GM23338 (cell line): ENCODE data around the gene CPNE7. TPM values are rescaled to one million over a fixed set of nuclear protein-coding genes. Genes with fewer than 3 reads are reported as not detected.
A peak's percentile ranks its signal among the peaks of the same experiment; 100 is the strongest.

Experiments used
- ATAC-seq: fragments of 200-7000 bp; cut with Tn5 transposase; 3 replicates; pipeline ENCODE4 v1.9.1; 2020
- DNase-seq: peaks from one replicate; pipeline ENCODE4 v3.0.0-alpha.2; 2015; ENCODE audit warnings: low spot score
- H2AFZ ChIP-seq: fragments of 200-600 bp; sonication (generic); 2 replicates; pipeline ENCODE4 v1.8.0; 2016; ENCODE audit warnings: antibody characterized with exemption, mild to moderate bottlenecking, moderate library complexity
- H3F3A ChIP-seq: fragments of 200-600 bp; sonication (generic); replicated peaks from 2 replicates; pipeline ENCODE4 v1.8.0; 2017; ENCODE audit warnings: antibody characterized with exemption, mixed run types, low read depth
- H3K27ac ChIP-seq: fragments of 200-600 bp; sonication (generic); 2 replicates; pipeline ENCODE4 v1.6.1; 2016; ENCODE audit warnings: low read depth
- H3K27me3 ChIP-seq: fragments of 200-600 bp; sonication (generic); 2 replicates; pipeline ENCODE4 v1.8.0; 2016; ENCODE audit warnings: mild to moderate bottlenecking, mixed run types, moderate library complexity; ENCODE audit not compliant: insufficient read depth
- H3K36me3 ChIP-seq: fragments of 200-600 bp; sonication (generic); 2 replicates; pipeline ENCODE4 v1.8.0; 2016; ENCODE audit warnings: mild to moderate bottlenecking; ENCODE audit not compliant: insufficient read depth
- H3K4me1 ChIP-seq: fragments of 200-600 bp; sonication (generic); 2 replicates; pipeline ENCODE4 v1.8.0; 2016; ENCODE audit warnings: mild to moderate bottlenecking, moderate library complexity; ENCODE audit not compliant: insufficient read depth
- H3K4me2 ChIP-seq: fragments of 200-600 bp; sonication (generic); 2 replicates; pipeline ENCODE4 v1.7.1; 2017; ENCODE audit warnings: mixed run types
- H3K4me3 ChIP-seq: fragments of 200-600 bp; sonication (generic); 2 replicates; pipeline ENCODE4 v1.6.1; 2016; ENCODE audit warnings: mixed run types
- H3K79me2 ChIP-seq: fragments of 200-600 bp; sonication (generic); replicated peaks from 2 replicates; pipeline ENCODE4 v1.8.0; 2017; ENCODE audit warnings: mild to moderate bottlenecking; ENCODE audit not compliant: insufficient read depth
- H3K9me2 ChIP-seq: fragments of 200-600 bp; sonication (generic); 2 replicates; pipeline ENCODE4 v1.8.0; 2017; ENCODE audit not compliant: insufficient read depth
- H4K20me1 ChIP-seq: fragments of 200-600 bp; sonication (generic); replicated peaks from 2 replicates; pipeline ENCODE4 v1.8.0; 2017; ENCODE audit warnings: mild to moderate bottlenecking; ENCODE audit not compliant: insufficient read depth
- H3K27ac Mint-ChIP-seq: 2 replicates; pipeline ENCODE4 v1.8.0; 2020; ENCODE audit warnings: inconsistent platforms, mild to moderate bottlenecking, moderate library complexity, mixed read lengths
- H3K27me3 Mint-ChIP-seq: 3 replicates; pipeline ENCODE4 v1.8.0; 2022; ENCODE audit warnings: low read depth, mild to moderate bottlenecking, moderate library complexity, mixed read lengths, inconsistent platforms; ENCODE audit not compliant: insufficient read depth, poor library complexity
- H3K36me3 Mint-ChIP-seq: 3 replicates; pipeline ENCODE4 v1.8.0; 2021; ENCODE audit warnings: low read depth, mild to moderate bottlenecking, inconsistent platforms, moderate library complexity, mixed read lengths
- H3K4me1 Mint-ChIP-seq: 3 replicates; pipeline ENCODE4 v1.8.0; 2020; ENCODE audit warnings: mild to moderate bottlenecking, inconsistent platforms, mixed read lengths
- H3K4me3 Mint-ChIP-seq: 3 replicates; pipeline ENCODE4 v1.8.0; 2021; ENCODE audit warnings: moderate library complexity, mild to moderate bottlenecking, inconsistent platforms, mixed read lengths
- H3K9me3 Mint-ChIP-seq: 3 replicates; pipeline ENCODE4 v1.8.0; 2020; ENCODE audit warnings: moderate library complexity, mild to moderate bottlenecking, inconsistent platforms, mixed read lengths
- CREB1 ChIP-seq: fragments of 250-450 bp; sonication (Bioruptor Pico); IDR thresholded peaks from 2 replicates; pipeline ENCODE4 v1.5.0; 2020; ENCODE audit warnings: low read depth, mild to moderate bottlenecking, moderate library complexity
- CTCF ChIP-seq, 2 experiments: fragments of 200-600 bp in 1 of 2; sonication (generic) in 1 of 2; conservative IDR thresholded peaks; 2 replicates each; pipeline versions ENCODE4 v1.5.1 to v1.6.1; 2016 to 2017; ENCODE audit warnings: antibody characterized with exemption in 2 of 2, low read depth in 2 of 2, mild to moderate bottlenecking in 2 of 2, moderate library complexity in 1 of 2
- ETS1 ChIP-seq: IDR thresholded peaks from 2 replicates; pipeline ENCODE4 v1.6.1; 2016; ENCODE audit warnings: antibody characterized with exemption
- EZH2 ChIP-seq: fragments of 200-600 bp; sonication (generic); IDR thresholded peaks from one replicate; pipeline ENCODE4 v1.8.0; 2017; ENCODE audit warnings: antibody characterized with exemption, mild to moderate bottlenecking, low read depth; ENCODE audit not compliant: unreplicated experiment
- EZH2phosphoT487 ChIP-seq: fragments of 200-600 bp; sonication (generic); IDR thresholded peaks from one replicate; pipeline ENCODE4 v1.8.1; 2018; ENCODE audit warnings: antibody characterized with exemption; ENCODE audit not compliant: unreplicated experiment
- JUNB ChIP-seq: IDR thresholded peaks from one replicate; pipeline ENCODE4 v1.6.1; 2016; ENCODE audit warnings: antibody characterized with exemption; ENCODE audit not compliant: unreplicated experiment
- NANOG ChIP-seq: IDR thresholded peaks from 2 replicates; pipeline ENCODE4 v1.6.1; 2016; ENCODE audit warnings: antibody characterized with exemption, borderline replicate concordance
- POLR2AphosphoS5 ChIP-seq: IDR thresholded peaks from 2 replicates; pipeline ENCODE4 v1.6.1; 2016; ENCODE audit warnings: antibody characterized with exemption, low read depth
- STAT1 ChIP-seq: IDR thresholded peaks from one replicate; pipeline ENCODE4 v1.6.1; 2016; ENCODE audit warnings: antibody characterized with exemption; ENCODE audit not compliant: unreplicated experiment
- ZNF114 ChIP-seq: fragments of 250-450 bp; sonication (Bioruptor Pico); IDR thresholded peaks from 2 replicates; pipeline ENCODE4 v1.5.0; 2020; ENCODE audit warnings: mild to moderate bottlenecking, moderate library complexity
- ZNF331 ChIP-seq: fragments of 250-450 bp; sonication (Bioruptor Pico); IDR thresholded peaks from 2 replicates; pipeline ENCODE4 v1.5.0; 2020; ENCODE audit warnings: low read depth, mild to moderate bottlenecking, moderate library complexity
- polyA plus RNA-seq: library from polyadenylated mRNA; unstranded; fragments of >200 nt; fragmentation: Nextera tagmentation; extraction: Ambion mirVana; gene quantifications from 2 replicates; pipeline ENCODE4 v1.2.1, GENCODE V29; 2016
- total RNA-seq: library from RNA; depleted of rRNA; stranded (reverse); fragments of >200 nt; shearing (Covaris generic); gene quantifications from 2 replicates; pipeline ENCODE4 v1.2.3, GENCODE V29; 2014
- TF ChIP-seq, protein P1 (sequence below): IDR thresholded peaks from one replicate; pipeline ENCODE4 v1.6.1; 2018; ENCODE audit warnings: antibody characterized with exemption; ENCODE audit not compliant: unreplicated experiment
- TF ChIP-seq, protein P2 (sequence below): fragments of 250-450 bp; sonication (Bioruptor Pico); IDR thresholded peaks from 2 replicates; pipeline ENCODE4 v1.5.0; 2020; ENCODE audit warnings: mild to moderate bottlenecking, moderate library complexity

CPNE7 gene
- total and polyA plus RNA-seq, 2 experiments from 2014 or later: 11.2 to 15.7 TPM

GRCh38 chr16:89623511-89624261 lies 48.1 kb downstream of the CPNE7 start:
- H3K4me1 Mint-ChIP-seq: peaks cover 21% of the 10 kb centered on the region

More at GRCh38 chr16:89623511-89624261, 48.1 kb downstream of the CPNE7 start:
- TF ChIP-seq CTCF (conservative IDR thresholded peaks at IDR 0.05; ENCODE audit: low read depth in 2 of 2) (no peak), ETS1 (no peak), EZH2 (no peak), EZH2phosphoT487 (no peak), ZNF114 (CRISPR knock-in tag) (no peak), JUNB (no peak), STAT1 (no peak), POLR2AphosphoS5 (no peak), CREB1 (CRISPR knock-in tag) (no peak), ZNF331 (CRISPR knock-in tag) (no peak), NANOG (no peak)
- TF ChIP-seq, protein P1, sequence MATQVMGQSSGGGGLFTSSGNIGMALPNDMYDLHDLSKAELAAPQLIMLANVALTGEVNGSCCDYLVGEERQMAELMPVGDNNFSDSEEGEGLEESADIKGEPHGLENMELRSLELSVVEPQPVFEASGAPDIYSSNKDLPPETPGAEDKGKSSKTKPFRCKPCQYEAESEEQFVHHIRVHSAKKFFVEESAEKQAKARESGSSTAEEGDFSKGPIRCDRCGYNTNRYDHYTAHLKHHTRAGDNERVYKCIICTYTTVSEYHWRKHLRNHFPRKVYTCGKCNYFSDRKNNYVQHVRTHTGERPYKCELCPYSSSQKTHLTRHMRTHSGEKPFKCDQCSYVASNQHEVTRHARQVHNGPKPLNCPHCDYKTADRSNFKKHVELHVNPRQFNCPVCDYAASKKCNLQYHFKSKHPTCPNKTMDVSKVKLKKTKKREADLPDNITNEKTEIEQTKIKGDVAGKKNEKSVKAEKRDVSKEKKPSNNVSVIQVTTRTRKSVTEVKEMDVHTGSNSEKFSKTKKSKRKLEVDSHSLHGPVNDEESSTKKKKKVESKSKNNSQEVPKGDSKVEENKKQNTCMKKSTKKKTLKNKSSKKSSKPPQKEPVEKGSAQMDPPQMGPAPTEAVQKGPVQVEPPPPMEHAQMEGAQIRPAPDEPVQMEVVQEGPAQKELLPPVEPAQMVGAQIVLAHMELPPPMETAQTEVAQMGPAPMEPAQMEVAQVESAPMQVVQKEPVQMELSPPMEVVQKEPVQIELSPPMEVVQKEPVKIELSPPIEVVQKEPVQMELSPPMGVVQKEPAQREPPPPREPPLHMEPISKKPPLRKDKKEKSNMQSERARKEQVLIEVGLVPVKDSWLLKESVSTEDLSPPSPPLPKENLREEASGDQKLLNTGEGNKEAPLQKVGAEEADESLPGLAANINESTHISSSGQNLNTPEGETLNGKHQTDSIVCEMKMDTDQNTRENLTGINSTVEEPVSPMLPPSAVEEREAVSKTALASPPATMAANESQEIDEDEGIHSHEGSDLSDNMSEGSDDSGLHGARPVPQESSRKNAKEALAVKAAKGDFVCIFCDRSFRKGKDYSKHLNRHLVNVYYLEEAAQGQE: no peak
- TF ChIP-seq, protein P2, sequence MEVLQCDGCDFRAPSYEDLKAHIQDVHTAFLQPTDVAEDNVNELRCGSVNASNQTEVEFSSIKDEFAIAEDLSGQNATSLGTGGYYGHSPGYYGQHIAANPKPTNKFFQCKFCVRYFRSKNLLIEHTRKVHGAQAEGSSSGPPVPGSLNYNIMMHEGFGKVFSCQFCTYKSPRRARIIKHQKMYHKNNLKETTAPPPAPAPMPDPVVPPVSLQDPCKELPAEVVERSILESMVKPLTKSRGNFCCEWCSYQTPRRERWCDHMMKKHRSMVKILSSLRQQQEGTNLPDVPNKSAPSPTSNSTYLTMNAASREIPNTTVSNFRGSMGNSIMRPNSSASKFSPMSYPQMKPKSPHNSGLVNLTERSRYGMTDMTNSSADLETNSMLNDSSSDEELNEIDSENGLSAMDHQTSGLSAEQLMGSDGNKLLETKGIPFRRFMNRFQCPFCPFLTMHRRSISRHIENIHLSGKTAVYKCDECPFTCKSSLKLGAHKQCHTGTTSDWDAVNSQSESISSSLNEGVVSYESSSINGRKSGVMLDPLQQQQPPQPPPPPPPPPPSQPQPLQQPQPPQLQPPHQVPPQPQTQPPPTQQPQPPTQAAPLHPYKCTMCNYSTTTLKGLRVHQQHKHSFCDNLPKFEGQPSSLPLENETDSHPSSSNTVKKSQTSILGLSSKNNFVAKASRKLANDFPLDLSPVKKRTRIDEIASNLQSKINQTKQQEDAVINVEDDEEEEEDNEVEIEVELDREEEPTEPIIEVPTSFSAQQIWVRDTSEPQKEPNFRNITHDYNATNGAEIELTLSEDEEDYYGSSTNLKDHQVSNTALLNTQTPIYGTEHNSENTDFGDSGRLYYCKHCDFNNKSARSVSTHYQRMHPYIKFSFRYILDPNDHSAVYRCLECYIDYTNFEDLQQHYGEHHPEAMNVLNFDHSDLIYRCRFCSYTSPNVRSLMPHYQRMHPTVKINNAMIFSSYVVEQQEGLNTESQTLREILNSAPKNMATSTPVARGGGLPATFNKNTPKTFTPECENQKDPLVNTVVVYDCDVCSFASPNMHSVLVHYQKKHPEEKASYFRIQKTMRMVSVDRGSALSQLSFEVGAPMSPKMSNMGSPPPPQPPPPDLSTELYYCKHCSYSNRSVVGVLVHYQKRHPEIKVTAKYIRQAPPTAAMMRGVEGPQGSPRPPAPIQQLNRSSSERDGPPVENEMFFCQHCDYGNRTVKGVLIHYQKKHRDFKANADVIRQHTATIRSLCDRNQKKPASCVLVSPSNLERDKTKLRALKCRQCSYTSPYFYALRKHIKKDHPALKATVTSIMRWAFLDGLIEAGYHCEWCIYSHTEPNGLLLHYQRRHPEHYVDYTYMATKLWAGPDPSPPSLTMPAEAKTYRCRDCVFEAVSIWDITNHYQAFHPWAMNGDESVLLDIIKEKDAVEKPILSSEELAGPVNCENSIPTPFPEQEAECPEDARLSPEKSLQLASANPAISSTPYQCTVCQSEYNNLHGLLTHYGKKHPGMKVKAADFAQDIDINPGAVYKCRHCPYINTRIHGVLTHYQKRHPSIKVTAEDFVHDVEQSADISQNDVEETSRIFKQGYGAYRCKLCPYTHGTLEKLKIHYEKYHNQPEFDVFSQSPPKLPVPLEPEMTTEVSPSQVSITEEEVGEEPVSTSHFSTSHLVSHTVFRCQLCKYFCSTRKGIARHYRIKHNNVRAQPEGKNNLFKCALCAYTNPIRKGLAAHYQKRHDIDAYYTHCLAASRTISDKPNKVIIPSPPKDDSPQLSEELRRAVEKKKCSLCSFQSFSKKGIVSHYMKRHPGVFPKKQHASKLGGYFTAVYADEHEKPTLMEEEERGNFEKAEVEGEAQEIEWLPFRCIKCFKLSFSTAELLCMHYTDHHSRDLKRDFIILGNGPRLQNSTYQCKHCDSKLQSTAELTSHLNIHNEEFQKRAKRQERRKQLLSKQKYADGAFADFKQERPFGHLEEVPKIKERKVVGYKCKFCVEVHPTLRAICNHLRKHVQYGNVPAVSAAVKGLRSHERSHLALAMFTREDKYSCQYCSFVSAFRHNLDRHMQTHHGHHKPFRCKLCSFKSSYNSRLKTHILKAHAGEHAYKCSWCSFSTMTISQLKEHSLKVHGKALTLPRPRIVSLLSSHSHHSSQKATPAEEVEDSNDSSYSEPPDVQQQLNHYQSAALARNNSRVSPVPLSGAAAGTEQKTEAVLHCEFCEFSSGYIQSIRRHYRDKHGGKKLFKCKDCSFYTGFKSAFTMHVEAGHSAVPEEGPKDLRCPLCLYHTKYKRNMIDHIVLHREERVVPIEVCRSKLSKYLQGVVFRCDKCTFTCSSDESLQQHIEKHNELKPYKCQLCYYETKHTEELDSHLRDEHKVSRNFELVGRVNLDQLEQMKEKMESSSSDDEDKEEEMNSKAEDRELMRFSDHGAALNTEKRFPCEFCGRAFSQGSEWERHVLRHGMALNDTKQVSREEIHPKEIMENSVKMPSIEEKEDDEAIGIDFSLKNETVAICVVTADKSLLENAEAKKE: no peak
- no peaks in the 10 kb centered on the region for H4K20me1 ChIP-seq
- peak overlapping the region; percentile 95 for H2AFZ ChIP-seq
- no peaks in the 10 kb centered on the region for H3K9me3 Mint-ChIP-seq
- DNase-seq (no peak), ATAC-seq (peak; percentile 19)
- no peak overlapping the region for H3K27ac Mint-ChIP-seq
- peaks cover 5% of the 10 kb centered on the region; the same call in 1 of the 2 replicates for H3K27me3 ChIP-seq
- H3K4me1 ChIP-seq: peaks cover 3% of the 10 kb centered on the region; the same call in 1 of the 2 replicates
- no peaks in the 10 kb centered on the region for H3K79me2 ChIP-seq
- no peaks in the 10 kb centered on the region for H3K36me3 Mint-ChIP-seq
- H3K4me3 ChIP-seq: no peak overlapping the region
- peaks cover 26% of the 10 kb centered on the region for H3K27me3 Mint-ChIP-seq
- no peak overlapping the region for H3K27ac ChIP-seq
- H3K9me2 ChIP-seq: no peaks in the 10 kb centered on the region
- H3K4me2 ChIP-seq: no peak overlapping the region
- H3K4me3 Mint-ChIP-seq: no peak overlapping the region
- H3K36me3 ChIP-seq: no peaks in the 10 kb centered on the region
- peaks cover 8% of the 10 kb centered on the region; the same call in 1 of the 2 replicates for H3F3A ChIP-seq
